Heart left ventricle (tissue), 13 donors: ENCODE data around the gene NSMCE3.

Experiments
- CTCF ChIP-seq, 12 donors: fragments of 200-600 bp; sonication (generic) in 4 of 12; IDR thresholded peaks; one replicate each; pipeline versions ENCODE4 v1.5.0 to v1.8.0; 2018 to 2022; ENCODE audit warnings: antibody characterized with exemption in 12 of 12, mild to moderate bottlenecking in 5 of 12
- POLR2A ChIP-seq, 2 donors: fragments of 450-650 bp; IDR thresholded peaks; one replicate each; pipeline ENCODE4 v1.6.1; 2017; ENCODE audit warnings: antibody characterized with exemption in 2 of 2, mild to moderate bottlenecking in 2 of 2, moderate library complexity in 2 of 2
- donor health status: ischemic (EF 13 %, LVEDD 7.1; RV severe dilation, severe dysfunction).
- donor health status: DM: no; HTN: yes; CAD: no.
- donor health status: DM: no; HTN: no; CAD: no.
- donor health status: ischemic (EF 25% LVEDD 6.9; RV normal size, moderate dysfunction).
- donor health status: ischemic (EF 25% LVEDD 5.7; RV mildly dilated, moderate dysfunction).
- donor health status: ischemic (EF 35%, LVEDD 5.7; RV mildly dilated, moderate dysfunction).
- donor health status: nonischemic (EF 11% LVEDD 7.7; RV severe dilation, severe dysfunction).
- donor health status: DM: yes; HTN: yes; CAD: no.
- donor health status: PGD.
- donor health status: ischemic (EF 29% LVEDD 5.4; RV normal size, mild dysfunction).
- donor health status: nonischemic (EF 23%, LVEDD 6.1; RV moderate dilation, normal function).

DNA sequence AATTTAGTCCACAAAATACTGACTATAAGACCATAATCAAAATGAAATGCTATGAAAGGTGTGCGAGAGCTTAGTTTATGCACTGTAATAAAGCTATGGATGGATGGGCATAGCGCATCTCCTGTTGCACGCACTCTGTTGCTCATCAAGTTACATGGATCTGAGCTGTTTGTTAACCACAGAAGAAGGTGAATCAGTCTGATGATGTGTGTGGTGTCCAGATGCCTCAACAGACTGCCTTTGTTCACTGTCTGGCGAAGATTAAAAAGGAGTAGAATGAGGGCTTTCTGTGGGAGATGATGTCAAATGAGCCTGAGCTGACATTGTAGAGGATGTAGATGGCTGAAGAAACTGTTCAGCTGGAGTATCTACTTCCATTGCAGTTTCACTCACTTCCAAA is 36.1 kb downstream of the NSMCE3 start:
- TF ChIP-seq CTCF (IDR thresholded peaks at IDR 0.05) = no peak
- TF ChIP-seq POLR2A (IDR thresholded peaks at IDR 0.05) = no peak
